ENCODE results near the gene HEATR9.

HEATR9 gene

DNA sequence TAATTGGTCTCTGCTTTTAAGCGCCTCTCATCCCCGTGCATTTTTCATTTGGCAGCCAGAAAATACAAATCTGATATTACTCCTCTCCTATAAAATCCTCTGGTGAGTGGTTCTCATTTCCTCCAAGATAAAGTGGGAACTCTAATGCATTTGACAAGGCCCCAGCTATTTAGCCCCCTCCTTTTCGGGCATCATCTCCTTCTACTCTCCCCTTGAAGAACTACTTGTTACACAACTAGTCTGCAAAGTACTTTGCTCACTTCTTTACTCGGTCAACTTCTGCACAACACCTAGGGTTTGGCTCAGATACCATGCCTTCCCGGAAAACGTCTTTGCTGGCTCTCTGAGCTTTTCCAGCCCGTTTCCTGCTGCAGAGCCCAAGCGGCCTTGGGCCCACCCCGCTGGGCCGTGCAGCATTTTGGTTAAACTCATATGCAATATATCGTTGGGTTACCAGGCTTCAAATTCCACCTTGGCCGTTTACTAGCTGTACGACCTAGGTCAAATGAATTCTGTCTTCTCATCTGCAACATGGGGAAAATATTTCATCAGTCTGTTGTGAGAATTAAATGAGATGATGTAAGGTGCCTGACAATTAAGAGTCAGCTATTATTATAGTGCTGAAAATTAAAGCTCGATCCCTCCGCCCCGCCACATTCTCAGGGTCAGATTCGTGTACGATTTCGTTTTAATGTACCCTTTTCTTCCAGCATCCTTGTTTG, 60.3 kb downstream of the HEATR9 start:
- no peak for DNase-seq

DNA sequence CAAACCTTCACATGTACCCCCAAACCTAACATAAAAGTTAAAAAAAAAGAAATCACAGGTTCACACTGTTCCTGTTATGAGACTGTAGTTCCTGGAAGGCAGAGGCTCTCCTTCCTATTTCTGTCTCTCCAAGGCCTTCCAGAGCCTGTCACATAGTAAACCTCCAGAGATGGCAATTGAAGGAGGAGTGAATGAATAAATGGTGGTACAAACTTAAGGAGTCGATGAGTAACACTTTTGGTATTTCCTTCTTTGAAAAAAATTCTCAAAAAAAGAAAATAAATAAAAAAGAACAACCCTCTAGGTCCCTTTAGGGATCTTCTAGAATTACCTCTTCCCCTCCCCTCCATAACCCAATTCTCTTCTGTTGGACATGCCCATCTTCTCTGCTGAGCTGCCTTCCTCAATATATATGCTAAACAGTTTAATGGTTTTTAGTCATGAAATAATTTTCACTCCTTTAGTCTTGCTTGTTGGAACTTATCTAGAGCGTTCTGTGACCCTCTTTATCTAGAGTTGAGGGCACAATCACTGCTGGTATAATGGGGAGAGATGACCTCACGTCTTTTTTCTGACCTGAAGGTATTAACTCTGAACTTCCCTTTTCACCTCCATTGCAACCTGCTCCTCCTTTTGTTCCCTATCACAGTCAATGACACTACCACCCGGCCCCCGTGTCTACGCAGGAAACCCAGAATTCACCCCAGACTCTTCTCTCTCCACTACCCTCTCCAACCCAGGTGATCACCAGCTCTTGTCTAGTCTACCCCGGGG, 61.1 kb downstream of the HEATR9 start:
- DNase-seq: no peak

Measured in activated effector memory CD4-positive, alpha-beta T cell treated with anti-CD3 and anti-CD28 coated beads, Interleukin-2, amount 50 U/mL, for 16 hours (primary cell).